Measurements from ENCODE around the gene ATP6V1F.

DNA sequence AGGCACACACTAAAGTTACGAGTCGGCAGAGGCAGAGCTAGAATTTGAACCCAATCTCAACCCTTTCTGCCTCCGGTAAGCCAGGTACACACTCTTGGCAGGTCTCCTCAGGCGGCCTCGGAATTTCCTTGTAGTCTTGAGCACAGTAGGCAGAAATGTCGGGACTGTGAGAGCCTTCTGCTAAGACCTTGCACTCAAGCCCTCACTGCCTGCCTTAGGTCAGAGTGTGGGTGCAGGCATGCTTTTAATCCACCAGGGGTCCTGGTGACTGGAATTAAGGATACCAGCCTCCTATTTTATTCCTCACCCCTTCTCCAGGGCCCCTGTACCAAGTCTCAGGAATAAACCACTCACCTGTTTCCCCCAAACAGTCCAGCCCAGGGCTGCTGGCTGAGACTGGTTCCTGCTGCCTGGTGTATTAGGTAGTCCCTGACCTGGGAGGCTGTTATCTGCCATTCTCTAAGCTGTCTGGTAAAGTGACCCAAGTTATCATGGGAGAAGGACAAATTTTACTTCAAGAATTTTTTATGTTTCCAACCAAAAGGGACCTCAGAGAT is 855 bp downstream of the ATP6V1F start:
- TF ChIP-seq TARDBP (IDR thresholded peaks at IDR 0.05): no peak
- TF ChIP-seq FOXM1 (IDR thresholded peaks at IDR 0.05; ENCODE audit: borderline replicate concordance): no peak
- TF ChIP-seq BHLHE40 (IDR thresholded peaks at IDR 0.05; ENCODE audit: borderline replicate concordance): no peak
- TF ChIP-seq, protein P1, sequence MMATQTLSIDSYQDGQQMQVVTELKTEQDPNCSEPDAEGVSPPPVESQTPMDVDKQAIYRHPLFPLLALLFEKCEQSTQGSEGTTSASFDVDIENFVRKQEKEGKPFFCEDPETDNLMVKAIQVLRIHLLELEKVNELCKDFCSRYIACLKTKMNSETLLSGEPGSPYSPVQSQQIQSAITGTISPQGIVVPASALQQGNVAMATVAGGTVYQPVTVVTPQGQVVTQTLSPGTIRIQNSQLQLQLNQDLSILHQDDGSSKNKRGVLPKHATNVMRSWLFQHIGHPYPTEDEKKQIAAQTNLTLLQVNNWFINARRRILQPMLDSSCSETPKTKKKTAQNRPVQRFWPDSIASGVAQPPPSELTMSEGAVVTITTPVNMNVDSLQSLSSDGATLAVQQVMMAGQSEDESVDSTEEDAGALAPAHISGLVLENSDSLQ (IDR thresholded peaks at IDR 0.05): no peak
- no peak for TF ChIP-seq FOXA1 (IDR thresholded peaks at IDR 0.05)
- TF ChIP-seq SUZ12 (IDR thresholded peaks at IDR 0.05): no peak
- TF ChIP-seq FOXK2 (IDR thresholded peaks at IDR 0.05): no peak
- TF ChIP-seq ZNF384 (IDR thresholded peaks at IDR 0.05): no peak
- TF ChIP-seq ELF4 (IDR thresholded peaks at IDR 0.05): no peak
- no peak for TF ChIP-seq HDGF (IDR thresholded peaks at IDR 0.05; ENCODE audit: borderline replicate concordance)
